Effector memory CD4-positive, alpha-beta T cell (primary cell): ENCODE data around the gene MYO5A.

Source experiments
- DNase-seq, 3 donors: peaks; one replicate each; pipeline ENCODE4 v3.0.0-alpha.2; 2020
- H3K27ac ChIP-seq: 2 replicates; pipeline ENCODE4 v1.7.0; 2013; ENCODE audit warnings: mild to moderate bottlenecking, low read length, moderate library complexity; ENCODE audit not compliant: insufficient read depth, poor library complexity, severe bottlenecking
- H3K27me3 ChIP-seq: replicated peaks from 2 replicates; pipeline ENCODE4 v1.7.0; 2013; ENCODE audit warnings: mild to moderate bottlenecking, low read length; ENCODE audit not compliant: insufficient read depth, control insufficient read depth, poor library complexity, severe bottlenecking
- H3K36me3 ChIP-seq: 2 replicates; pipeline ENCODE4 v1.7.0; 2013; ENCODE audit warnings: mild to moderate bottlenecking, low read length, moderate library complexity; ENCODE audit not compliant: control insufficient read depth, insufficient read depth
- H3K4me1 ChIP-seq: 2 replicates; pipeline ENCODE4 v1.7.0; 2013; ENCODE audit warnings: low read length, mild to moderate bottlenecking; ENCODE audit not compliant: control insufficient read depth, insufficient read depth, poor library complexity, severe bottlenecking
- H3K4me3 ChIP-seq: 2 replicates; pipeline ENCODE4 v1.7.0; 2013; ENCODE audit warnings: low read length, low read depth, mild to moderate bottlenecking; ENCODE audit not compliant: insufficient read depth, poor library complexity, severe bottlenecking
- H3K9me3 ChIP-seq: 2 replicates; pipeline ENCODE4 v1.7.0; 2013; ENCODE audit warnings: mild to moderate bottlenecking, low read length, moderate library complexity; ENCODE audit not compliant: control insufficient read depth

MYO5A gene

GRCh38 chr15:52261026-52261425, 267.7 kb downstream of the MYO5A start:
- peaks cover 19% of the 10 kb centered on the region for H3K4me1 ChIP-seq
- H3K27me3 ChIP-seq = no peaks in the 10 kb centered on the region
- DNase-seq = no peak
- no peaks in the 10 kb centered on the region for H3K36me3 ChIP-seq
- no peak overlapping the region for H3K4me3 ChIP-seq
- no peak overlapping the region for H3K27ac ChIP-seq
- H3K9me3 ChIP-seq = no peaks in the 10 kb centered on the region

GRCh38 chr15:52259503-52259902, 269.2 kb downstream of the MYO5A start:
- Histone ChIP-seq H3K27me3 (no peaks in the 10 kb centered on the region), H3K36me3 (no peaks in the 10 kb centered on the region), H3K27ac (no peak overlapping the region), H3K9me3 (no peaks in the 10 kb centered on the region), H3K4me3 (no peak overlapping the region), H3K4me1 (peaks cover 19% of the 10 kb centered on the region)
- DNase-seq = no peak

GRCh38 chr15:52258461-52258860, 270.2 kb downstream of the MYO5A start:
- DNase-seq = no peak
- H3K9me3 ChIP-seq = no peaks in the 10 kb centered on the region
- peaks cover 19% of the 10 kb centered on the region for H3K4me1 ChIP-seq
- no peaks in the 10 kb centered on the region for H3K27me3 ChIP-seq
- no peak overlapping the region for H3K27ac ChIP-seq
- H3K36me3 ChIP-seq = no peaks in the 10 kb centered on the region
- H3K4me3 ChIP-seq = no peak overlapping the region

GRCh38 chr15:52257734-52258062, 271.0 kb downstream of the MYO5A start:
- DNase-seq = no peak

More at GRCh38 chr15:52257734-52258062, 271.0 kb downstream of the MYO5A start:
- Histone ChIP-seq H3K27me3 (no peaks in the 10 kb centered on the region), H3K4me3 (no peak overlapping the region), H3K9me3 (no peaks in the 10 kb centered on the region), H3K36me3 (no peaks in the 10 kb centered on the region), H3K4me1 (peaks cover 14% of the 10 kb centered on the region), H3K27ac (no peak overlapping the region)
